Measurements from ENCODE around the gene EIF1B.

Gene EIF1B

GRCh38 chr3:40340541-40341170, 31.1 kb downstream of the EIF1B start:
- H3K27ac ChIP-seq (ENCODE audit: poor library complexity, severe bottlenecking), result no peak overlapping the region
- no peak for TF ChIP-seq CTCF (IDR thresholded peaks at IDR 0.05; ENCODE audit: poor library complexity, severe bottlenecking)
- H3K36me3 ChIP-seq (ENCODE audit: low read depth), result no peaks in the 10 kb centered on the region
- no peak overlapping the region for H3K4me3 ChIP-seq (ENCODE audit: severe bottlenecking)
- ATAC-seq (ENCODE audit: low read depth) (no peak), DNase-seq (ENCODE audit: low spot score) (no peak)
- no peaks in the 10 kb centered on the region for H3K9me3 ChIP-seq (ENCODE audit: severe bottlenecking)
- H3K27me3 ChIP-seq (ENCODE audit: insufficient read depth, poor library complexity, severe bottlenecking), result no peaks in the 10 kb centered on the region
- no peaks in the 10 kb centered on the region for H3K4me1 ChIP-seq (ENCODE audit: insufficient read depth, poor library complexity, severe bottlenecking)

- DNase-seq (ENCODE audit: low spot score) (no peak), ATAC-seq (ENCODE audit: low read depth) (no peak)
- Histone ChIP-seq H3K9me3 (ENCODE audit: severe bottlenecking) (no peaks in the 10 kb centered on the region), H3K36me3 (ENCODE audit: low read depth) (no peaks in the 10 kb centered on the region), H3K27me3 (ENCODE audit: insufficient read depth, poor library complexity, severe bottlenecking) (no peaks in the 10 kb centered on the region), H3K4me1 (ENCODE audit: insufficient read depth, poor library complexity, severe bottlenecking) (no peaks in the 10 kb centered on the region), H3K4me3 (ENCODE audit: severe bottlenecking) (no peak overlapping the region), H3K27ac (ENCODE audit: poor library complexity, severe bottlenecking) (no peak overlapping the region)
- TF ChIP-seq CTCF (IDR thresholded peaks at IDR 0.05; ENCODE audit: poor library complexity, severe bottlenecking), result no peak
These were observed 32.2 kb downstream of the EIF1B start for GRCh38 chr3:40341671-40342070.

- H3K27me3 ChIP-seq (ENCODE audit: insufficient read depth, poor library complexity, severe bottlenecking), result no peaks in the 10 kb centered on the region
- no peaks in the 10 kb centered on the region for H3K4me1 ChIP-seq (ENCODE audit: insufficient read depth, poor library complexity, severe bottlenecking)
- H3K4me3 ChIP-seq (ENCODE audit: severe bottlenecking), result no peak overlapping the region
- no peak overlapping the region for H3K27ac ChIP-seq (ENCODE audit: poor library complexity, severe bottlenecking)
- H3K9me3 ChIP-seq (ENCODE audit: severe bottlenecking), result no peaks in the 10 kb centered on the region
- no peak for TF ChIP-seq CTCF (IDR thresholded peaks at IDR 0.05; ENCODE audit: poor library complexity, severe bottlenecking)
- DNase-seq (ENCODE audit: low spot score), result no peak
- no peaks in the 10 kb centered on the region for H3K36me3 ChIP-seq (ENCODE audit: low read depth)
- no peak for ATAC-seq (ENCODE audit: low read depth)
These were observed 41.0 kb downstream of the EIF1B start for GRCh38 chr3:40350529-40350928.

- no peaks in the 10 kb centered on the region for H3K36me3 ChIP-seq (ENCODE audit: low read depth)
These were observed 45.9 kb downstream of the EIF1B start for GRCh38 chr3:40355410-40355809.

More at GRCh38 chr3:40355410-40355809, 45.9 kb downstream of the EIF1B start:
- Histone ChIP-seq H3K4me3 (ENCODE audit: severe bottlenecking) (no peak overlapping the region), H3K9me3 (ENCODE audit: severe bottlenecking) (no peaks in the 10 kb centered on the region), H3K27ac (ENCODE audit: poor library complexity, severe bottlenecking) (no peak overlapping the region), H3K27me3 (ENCODE audit: insufficient read depth, poor library complexity, severe bottlenecking) (no peaks in the 10 kb centered on the region), H3K4me1 (ENCODE audit: insufficient read depth, poor library complexity, severe bottlenecking) (no peaks in the 10 kb centered on the region)
- no peak for ATAC-seq (ENCODE audit: low read depth)
- no peak for DNase-seq (ENCODE audit: low spot score)
- no peak for TF ChIP-seq CTCF (IDR thresholded peaks at IDR 0.05; ENCODE audit: poor library complexity, severe bottlenecking)

Measured in RWPE2 (cell line).